Fibroblast of villous mesenchyme (primary cell): ENCODE measurements around the gene UBE2D2. TPM values are rescaled to one million over a fixed set of nuclear protein-coding genes. Genes with fewer than 3 reads are reported as not detected.

Experiments
- DNase-seq: peaks from one replicate; pipeline ENCODE4 v3.0.0-alpha.2; 2010; ENCODE audit warnings: low read depth
- H3K4me3 ChIP-seq: 2 replicates; pipeline ENCODE4 v1.5.1; 2011; ENCODE audit warnings: low read depth, mild to moderate bottlenecking, low read length
- CTCF ChIP-seq: IDR thresholded peaks from 2 replicates; pipeline ENCODE4 v1.5.1; 2012; ENCODE audit warnings: low read depth, mild to moderate bottlenecking, low read length; ENCODE audit not compliant: insufficient read depth
- total RNA-seq: library from RNA; depleted of rRNA; stranded (reverse); fragments of >200 nt; gene quantifications from 2 replicates; pipeline ENCODE4 v1.2.3, GENCODE V29; 2012

The UBE2D2 gene
- total RNA-seq, 1 donor, result 56.6 TPM

GRCh38 chr5:139554264-139554663 is 6.9 kb upstream of the UBE2D2 start:
- no peak for DNase-seq
- TF ChIP-seq CTCF, result no peak
- H3K4me3 ChIP-seq, result no peak overlapping the region

- DNase-seq, result no peak
- no peak overlapping the region for H3K4me3 ChIP-seq
- no peak for TF ChIP-seq CTCF
These were observed 3.3 kb upstream of the UBE2D2 start for GRCh38 chr5:139557811-139558210.

- no peak for TF ChIP-seq CTCF
These were observed 714 bp downstream of the UBE2D2 start for GRCh38 chr5:139561655-139562451.

GRCh38 chr5:139562847-139563246 is 1.7 kb downstream of the UBE2D2 start:
- no peak for TF ChIP-seq CTCF
- H3K4me3 ChIP-seq, result peak overlapping the region; percentile 87
- DNase-seq, result no peak

More at GRCh38 chr5:139561655-139562451, 714 bp downstream of the UBE2D2 start:
- peak overlapping the region; percentile 87 for H3K4me3 ChIP-seq
- DNase-seq, result peak; percentile 61

- no peak for TF ChIP-seq CTCF
- DNase-seq, result peak; percentile 47
- H3K4me3 ChIP-seq, result no peak overlapping the region
These were observed 4.5 kb downstream of the UBE2D2 start for GRCh38 chr5:139565411-139566305.

GRCh38 chr5:139566611-139567010 is 5.5 kb downstream of the UBE2D2 start:
- TF ChIP-seq CTCF, result no peak
- H3K4me3 ChIP-seq, result no peak overlapping the region
- peak; percentile 30 for DNase-seq
